Activated CD4-positive, alpha-beta T cell treated with anti-CD3 and anti-CD28 coated beads, Interleukin-2, amount 50 U/mL, for 24 hours (primary cell): ENCODE data around the gene RIPK4.

ENCODE experiments used
- DNase-seq, 2 donors: peaks; one replicate each; pipeline ENCODE4 v3.0.0-alpha.2; 2020; ENCODE audit warnings: low read depth in 1 of 2, low spot score in 1 of 2

The RIPK4 gene

DNA sequence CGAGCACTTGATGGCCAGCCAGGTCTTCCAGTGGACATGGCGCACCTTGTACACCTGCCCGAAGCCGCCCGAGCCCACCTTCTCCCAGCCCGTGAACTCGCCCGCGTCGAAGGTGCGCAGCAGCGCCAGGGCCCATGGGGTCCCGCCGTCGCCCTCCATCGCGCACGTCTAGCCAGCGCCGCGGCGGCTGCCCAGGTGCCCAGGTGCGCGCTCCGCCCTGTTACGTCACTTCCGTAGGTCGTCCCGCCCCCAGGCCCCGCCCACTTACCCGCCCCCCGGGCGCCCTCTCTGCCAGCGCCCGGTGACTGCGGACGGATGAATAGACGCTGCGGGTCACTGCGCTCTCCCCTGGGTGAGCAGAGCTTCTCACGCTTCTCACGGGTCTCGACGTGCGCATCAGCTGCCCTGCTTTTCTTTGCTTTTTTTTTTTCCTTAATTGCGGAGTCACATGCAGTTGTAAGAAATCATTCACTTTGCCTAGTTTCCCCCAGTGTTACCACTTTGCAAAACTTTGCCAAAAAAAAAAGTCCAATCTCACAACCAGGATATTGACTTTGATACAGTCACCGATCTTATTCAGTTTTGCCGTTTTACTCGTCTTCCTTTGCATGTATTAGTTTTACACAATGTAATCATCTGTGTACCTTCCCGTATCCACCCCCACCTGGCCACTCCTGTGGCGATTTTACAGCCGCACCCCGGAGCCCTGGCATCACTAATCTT is at the start of gene RIPK4:
TSS of gene RIPK4 (minus strand) at position 170 of the 723 bp plus-strand sequence. CDS start at position 159, 11 bp downstream.
- DNase-seq, result peak; percentile 38 to 39

DNA sequence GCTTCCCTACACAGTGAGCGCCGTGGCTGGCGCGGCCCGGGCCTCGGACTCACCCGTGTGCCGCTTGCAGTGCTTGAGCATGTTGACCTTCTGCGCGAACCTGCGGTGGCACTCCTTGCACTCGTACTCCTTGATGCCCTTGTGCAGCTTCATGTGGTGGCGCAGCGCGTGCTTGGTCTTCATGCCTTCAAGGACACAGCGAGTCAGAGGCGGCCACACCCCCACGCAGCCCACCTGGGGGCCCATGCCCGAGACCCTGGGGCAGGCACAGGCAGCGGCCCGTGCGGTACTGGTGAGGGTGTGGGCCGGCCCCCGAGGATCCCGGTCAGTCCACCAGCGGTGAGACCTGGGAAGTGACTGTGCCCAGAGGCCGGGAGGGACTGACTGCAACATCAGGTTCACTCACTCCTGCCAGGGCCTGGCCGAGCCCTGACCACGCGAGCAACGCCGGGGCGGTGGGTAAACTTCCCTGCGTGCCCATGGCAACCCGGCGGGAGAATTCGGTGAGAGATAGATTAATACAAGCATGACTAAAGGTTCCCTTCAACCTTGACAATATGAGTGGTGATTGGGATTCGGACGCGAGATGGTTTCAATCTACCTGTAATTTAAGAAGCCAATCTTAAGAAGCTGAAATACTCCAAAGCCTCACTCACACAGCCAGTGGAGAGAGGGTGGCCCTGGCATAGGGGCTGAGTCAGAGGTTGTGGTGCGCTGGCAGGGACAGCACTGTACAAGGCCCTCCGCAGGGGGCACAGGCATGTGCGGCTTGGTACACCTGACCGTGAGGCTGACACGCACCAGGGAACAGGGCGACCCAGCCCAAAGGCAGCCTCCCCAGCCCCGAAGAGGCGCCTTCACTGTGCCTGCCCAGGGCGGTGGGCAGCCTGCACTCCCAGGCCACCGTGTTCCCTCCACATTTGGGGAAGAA is 49.1 kb upstream of the RIPK4 start:
- DNase-seq, result no peak

DNA sequence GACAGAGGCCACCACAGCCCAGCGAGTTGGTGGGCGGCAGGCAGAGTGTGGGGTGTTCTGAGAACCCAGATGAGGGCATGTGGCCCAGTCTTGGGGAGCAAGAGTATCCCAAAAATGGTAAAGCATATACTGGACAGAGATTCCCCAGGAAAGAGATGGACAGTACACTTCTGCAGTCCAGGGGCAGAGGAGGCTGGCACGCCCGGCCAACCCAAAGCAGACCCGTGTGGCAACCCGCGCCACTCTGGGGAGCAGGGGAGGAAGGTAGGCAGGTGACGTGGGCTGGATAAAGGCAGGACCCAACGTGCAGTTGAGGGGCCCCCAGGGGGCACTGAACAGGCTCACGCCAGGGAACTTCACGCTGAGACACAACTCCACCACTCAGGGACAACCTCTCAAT is 46.4 kb upstream of the RIPK4 start:
- no peak for DNase-seq

DNA sequence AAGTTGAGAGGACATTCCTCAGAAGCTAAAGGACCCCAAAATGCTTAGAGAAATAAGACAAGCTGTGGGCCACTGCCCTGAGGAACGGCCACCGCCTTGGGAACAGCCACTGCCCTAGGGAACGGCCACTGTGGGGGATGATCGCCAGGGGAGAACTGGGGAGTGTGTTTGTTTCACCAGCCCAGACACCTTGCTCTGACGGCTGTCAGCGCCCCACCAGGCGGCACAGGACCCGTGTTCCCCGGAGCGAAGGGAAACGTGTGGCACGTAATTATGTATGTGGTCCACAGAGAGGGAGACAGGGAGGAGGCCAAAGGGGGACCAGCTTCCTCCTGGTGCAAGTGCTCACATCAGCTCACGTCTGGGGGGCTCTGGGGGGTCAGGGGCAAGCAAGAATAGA is 45.8 kb upstream of the RIPK4 start:
- DNase-seq, result no peak

DNA sequence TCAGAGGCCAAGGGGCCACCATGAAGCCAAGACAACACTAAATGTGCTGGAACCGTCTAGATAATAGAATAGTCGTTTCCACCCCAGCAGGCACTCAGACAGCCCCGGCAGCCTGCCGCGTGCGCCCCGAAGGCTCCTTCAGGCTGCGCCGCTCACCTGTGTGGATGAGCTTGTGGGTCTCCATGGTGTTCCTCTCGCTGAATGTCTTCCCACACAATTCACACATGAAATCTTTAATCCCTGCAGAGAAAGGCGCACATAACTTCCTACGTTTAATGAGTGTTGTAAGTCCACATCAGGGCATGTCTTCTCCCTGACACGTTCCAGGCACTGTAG is 43.7 kb upstream of the RIPK4 start:
- no peak for DNase-seq

DNA sequence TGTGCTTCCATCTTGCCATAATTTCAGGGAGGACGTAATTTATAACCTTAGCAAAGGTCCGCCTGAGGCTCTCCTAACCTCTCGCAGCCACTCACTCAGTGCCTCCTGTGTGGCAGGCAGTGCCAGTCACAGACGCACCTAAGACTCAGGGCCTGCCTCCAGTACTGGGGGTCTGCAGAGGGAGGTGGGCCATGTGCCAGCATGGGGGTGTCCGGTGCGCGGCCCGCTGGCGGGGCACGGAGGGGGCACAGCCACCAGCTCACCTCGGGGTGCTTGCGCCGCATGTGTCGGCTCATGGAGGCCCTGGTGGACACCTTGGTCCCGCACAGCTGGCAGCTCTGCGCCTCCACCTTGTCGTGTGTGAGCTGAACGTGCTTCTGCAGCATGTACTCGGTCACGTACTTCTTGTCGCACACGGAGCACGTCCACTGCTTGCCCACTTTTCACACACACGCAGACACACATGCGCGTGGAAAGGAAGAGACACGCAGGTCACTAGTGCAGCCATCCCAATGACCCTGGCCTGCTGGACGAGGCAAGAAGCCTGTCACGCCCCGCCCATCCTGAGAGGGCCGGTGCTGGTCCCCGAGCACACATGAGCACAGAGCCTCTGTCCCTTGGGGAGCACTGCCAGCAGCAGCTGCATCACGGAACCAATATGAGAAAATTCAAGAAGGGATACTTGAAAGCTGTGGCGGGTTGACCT is 43.2 kb upstream of the RIPK4 start:
- DNase-seq, result no peak

DNA sequence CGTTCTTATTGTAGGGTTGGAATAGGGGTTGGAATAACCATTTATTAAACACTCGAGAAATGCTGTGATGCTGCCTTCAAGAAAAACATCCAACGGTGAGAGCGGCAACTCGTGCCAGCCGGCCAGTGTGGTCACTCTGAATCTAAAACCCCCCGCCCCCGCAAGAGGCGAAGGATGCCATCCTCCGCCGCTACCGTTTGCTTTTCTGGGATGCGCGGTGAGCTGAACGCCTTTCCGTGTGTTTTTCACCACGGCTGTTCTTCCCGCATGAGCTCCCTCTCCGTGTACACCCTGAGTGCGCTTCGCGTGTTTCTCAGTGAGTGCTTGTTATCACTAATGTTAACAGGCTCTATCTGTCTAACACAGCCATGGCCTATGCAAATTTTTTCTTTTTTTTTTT is 42.0 kb upstream of the RIPK4 start:
- DNase-seq, result no peak

DNA sequence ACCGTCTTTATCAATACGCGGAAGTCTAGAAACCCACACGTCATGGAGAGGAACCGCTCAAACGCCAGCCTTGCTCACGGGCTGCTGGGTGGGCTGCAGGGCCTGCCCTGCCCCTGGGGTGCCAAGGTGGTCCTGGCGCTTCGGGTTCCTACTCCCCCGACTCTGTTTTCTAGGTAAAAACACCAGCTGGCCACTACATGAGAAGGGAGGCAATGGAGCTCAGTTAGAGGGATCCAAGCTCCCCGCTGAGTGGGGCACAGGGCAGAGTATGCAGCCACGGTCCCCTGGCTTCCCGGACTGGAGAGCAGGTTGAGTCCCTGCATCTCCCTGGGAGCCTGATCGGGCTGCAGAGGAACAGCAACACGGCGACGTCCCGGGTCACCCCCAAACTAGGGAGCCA is 41.2 kb upstream of the RIPK4 start:
- no peak for DNase-seq

DNA sequence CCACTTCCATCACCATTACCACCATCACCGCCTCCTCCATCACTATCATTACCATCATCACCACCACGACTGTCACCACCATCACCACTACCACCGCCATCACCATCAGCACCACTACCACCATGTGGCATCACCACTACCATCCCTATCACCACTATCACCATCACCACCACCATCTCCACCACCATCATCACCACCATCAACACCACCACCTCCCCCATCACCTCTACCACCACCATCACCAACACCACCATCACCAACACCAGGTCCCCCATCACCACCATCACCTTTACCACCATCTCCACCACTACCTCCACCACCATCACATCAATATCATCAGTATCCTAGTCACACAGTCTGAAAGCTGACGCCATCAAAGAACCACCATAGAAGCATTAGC is 39.9 kb upstream of the RIPK4 start:
- no peak for DNase-seq

DNA sequence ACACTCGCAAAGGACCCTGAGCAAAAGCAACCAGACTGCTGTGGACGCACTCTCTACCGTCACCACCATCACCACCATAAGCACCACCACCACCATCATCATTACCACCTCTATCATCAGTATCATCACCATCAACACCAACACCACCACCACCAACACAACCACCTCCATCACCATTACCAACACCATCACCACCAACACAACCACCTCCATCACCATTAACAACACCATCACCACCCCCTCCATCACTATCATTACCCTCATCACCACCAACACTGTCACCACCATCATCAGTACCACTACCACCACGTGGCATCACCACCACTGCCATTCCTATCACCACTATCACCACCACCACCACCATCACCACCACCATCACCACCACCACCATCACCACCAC is 38.8 kb upstream of the RIPK4 start:
- DNase-seq, result no peak

DNA sequence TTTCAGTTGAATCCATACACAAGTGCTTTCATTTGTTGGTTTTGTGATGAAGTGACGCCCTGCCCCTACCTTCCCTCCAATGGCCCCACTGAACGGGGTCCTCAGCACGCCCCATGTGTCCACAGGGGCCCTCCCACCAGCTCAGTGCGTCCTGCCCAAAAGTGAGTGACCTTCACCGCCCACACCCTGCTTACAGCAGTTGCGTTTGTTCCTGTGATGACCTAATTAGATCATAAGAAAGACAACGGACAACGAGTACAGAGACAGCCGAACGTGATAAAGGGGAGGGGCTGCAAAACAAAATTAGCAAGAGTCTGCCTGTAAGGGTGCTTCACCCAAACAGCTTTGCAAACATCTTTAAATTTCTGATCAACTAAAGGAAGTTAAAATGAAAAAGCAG is 38.2 kb upstream of the RIPK4 start:
- no peak for DNase-seq

DNA sequence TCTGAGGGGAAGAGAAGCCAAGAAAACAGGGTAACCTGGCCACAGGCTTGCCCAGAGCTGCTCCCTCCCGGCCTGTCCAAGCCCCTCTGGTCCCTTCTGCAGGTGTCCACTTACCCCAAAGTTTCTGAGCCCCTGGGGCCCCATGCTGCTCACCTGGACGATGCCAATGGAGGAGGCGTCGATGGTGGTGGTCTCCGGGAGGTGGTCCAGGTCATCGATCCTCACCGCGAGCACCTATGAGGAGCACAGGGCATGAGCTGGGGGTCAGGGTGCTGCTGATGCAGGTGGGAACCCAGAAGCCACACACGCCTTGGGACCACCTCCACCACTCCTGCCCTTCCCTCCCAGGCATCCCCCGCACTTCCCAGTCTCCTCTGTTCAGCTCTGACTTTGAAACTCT is 37.5 kb upstream of the RIPK4 start:
- no peak for DNase-seq

DNA sequence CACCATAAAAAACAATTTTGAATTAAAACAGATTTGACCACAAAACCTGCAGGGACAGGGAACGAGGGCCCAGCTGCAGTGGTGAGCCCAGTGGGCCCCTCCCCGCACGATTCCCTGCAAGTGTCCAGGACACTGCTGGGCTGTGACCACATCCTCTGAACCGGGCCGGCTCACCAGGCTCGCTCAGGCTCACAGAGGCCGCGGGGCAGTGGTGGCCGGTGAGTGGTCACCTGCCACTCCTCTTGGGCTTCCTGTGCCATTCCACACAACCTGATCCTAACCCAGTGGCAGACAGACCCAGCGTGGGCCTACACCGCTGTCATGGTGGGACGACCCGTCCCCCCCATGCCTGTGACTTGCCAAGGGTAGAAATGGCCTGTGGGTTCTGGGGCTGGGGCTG is 36.5 kb upstream of the RIPK4 start:
- no peak for DNase-seq

DNA sequence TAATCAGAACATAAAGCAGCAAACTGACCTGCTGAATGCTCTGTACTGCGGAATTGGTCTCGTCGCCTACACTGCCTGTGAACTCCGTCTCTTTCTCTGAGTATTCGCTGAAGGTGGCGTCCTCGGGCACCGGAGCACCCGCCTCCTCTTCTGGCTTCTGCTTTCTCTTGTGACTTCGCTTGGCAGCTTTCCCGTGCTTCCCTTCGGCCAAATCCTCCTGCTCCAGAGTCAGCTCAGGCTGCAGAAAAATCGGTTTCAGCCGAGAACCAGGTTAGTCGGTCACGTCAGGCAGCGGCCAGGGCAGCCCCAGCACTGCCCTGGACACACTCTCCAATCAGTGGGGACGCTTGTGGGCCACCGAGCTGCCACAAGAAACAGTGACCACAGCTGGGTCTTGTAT is 35.8 kb upstream of the RIPK4 start:
- DNase-seq, result no peak

DNA sequence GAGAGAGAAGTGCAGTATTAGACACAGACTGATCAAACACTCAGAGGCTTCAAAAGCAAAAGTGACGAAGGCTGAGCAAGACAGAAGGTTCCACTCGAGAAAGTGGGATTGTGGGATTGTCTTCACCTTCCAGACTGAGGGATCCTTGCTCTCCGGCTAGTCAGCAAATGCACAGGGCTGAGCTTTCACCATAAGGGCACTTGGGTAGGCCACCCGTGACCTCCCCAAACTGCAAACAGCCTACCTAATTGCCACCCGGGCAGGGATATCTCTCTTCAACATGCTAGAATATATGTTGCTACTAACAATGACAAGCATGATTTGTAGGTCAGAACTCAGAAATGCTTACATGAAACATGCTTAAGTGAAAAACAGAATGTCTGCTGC is 35.3 kb upstream of the RIPK4 start:
- no peak for DNase-seq

DNA sequence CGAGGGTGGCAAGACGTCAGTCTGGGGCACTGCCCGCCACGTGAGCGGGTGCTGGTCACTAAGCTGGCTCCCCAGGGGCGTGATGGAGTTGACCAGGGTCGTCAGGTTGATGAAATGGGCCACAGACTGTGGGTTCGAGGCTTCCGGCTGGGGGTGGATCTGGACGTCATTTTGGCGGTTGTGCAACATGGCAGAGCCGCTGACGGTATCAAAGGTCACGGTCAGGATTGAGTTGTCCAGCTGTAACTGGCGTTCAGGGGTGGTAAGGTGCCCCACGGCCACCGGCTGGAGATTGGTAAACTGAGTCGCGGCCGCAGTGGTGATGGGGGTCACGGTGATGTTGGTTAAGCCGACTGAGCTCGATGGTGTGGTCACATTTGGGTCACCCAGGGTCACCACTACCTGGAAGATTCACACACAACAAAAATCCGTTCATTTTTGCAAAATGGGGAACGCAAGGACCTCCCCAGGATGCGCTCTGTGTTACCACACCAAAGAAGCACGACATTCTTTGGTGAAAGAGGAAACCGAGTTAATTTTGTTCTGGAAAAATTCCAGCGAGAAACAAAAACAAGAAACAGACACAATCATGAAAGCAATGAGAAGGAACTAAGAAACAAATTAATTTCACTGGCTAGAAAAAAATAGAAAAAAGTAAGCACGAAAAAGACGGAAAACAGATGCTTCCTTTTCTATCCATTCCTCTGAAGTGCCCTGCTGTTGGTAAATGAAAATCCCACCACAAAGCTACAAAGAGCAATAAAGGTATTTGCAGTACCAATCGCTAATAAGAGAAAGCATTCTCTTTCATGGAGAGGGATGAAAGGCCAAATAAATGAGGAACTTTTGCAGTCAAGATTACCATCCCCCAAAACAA is 34.7 kb upstream of the RIPK4 start:
- DNase-seq, result no peak

DNA sequence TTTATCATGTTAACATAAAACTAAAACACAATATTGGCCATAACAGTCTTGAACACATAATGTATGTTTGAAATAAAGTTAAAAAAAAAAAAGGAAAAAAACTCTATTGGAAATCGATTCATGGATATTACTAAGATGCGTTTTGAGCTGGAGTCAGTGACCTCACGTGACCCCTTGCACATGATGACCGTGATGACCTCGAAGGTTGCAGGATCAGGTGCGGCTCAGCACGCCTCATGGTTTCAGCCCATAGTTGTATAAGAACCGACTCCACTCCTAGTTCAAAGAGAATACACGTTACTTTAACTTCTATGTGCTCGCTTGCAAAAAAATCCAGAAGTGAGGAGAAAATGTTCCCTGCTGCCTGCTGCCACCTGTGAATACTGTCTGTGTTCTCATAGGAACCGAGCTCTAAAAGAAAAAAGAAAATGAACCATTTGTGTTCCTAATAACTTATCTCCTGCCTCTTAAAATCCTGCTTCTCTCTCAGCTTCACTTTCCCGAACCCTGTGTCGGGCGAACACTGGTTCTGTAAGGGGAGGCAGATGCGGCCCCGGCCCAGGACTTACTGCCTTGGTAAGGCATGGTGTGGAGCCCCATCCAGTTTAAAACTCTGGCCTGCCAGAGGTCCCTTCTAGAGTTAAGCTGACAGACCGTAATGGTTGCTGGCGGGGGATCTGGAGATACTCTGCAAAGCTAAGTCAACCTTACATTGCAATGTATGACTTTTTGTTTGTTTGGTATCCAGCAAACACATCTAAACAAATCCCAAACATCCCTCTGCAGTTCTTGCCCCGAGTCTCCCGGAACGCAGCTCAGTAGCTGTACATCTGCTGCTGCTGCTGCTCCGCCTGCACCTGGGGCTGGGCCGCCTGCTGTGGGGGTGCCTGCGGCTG is 33.8 kb upstream of the RIPK4 start:
- no peak for DNase-seq

DNA sequence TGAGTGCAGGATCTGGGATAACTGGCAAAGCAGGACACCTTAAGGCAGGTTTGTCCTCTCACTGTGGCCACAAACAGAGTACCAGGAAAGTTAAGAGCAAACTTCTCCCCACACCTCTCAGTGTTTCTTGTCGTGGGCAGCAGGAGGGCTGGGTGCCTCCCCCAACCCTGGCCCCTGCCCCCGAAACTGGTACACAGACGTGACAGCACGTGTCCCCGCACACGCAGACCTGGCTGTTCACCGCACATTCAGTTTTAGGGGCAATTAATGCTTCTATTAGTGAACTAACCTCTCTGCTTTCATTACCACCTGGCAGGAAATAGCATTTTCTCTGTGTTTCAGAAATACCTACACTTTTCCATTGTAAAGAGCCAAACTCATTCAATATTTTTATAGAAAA is 32.9 kb upstream of the RIPK4 start:
- no peak for DNase-seq

DNA sequence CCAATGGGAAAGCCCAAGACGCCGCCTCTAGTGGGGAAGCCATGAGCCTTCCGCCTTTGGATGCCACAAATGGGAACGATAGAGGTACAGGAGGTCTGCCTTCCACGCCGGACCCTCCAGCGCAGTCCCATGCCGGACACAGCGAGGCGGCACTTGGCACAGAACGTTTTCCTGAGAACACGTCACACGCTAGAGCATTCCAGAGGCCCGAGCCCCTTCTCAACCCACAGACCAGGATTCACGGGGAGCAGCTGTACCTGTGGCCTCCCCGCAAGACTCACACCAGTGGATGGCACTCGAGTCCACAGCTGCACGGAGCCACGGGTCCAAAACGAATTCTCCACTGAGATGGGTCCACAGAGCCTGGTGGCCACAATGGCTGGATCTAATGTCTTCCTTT is 31.5 kb upstream of the RIPK4 start:
- DNase-seq, result no peak

DNA sequence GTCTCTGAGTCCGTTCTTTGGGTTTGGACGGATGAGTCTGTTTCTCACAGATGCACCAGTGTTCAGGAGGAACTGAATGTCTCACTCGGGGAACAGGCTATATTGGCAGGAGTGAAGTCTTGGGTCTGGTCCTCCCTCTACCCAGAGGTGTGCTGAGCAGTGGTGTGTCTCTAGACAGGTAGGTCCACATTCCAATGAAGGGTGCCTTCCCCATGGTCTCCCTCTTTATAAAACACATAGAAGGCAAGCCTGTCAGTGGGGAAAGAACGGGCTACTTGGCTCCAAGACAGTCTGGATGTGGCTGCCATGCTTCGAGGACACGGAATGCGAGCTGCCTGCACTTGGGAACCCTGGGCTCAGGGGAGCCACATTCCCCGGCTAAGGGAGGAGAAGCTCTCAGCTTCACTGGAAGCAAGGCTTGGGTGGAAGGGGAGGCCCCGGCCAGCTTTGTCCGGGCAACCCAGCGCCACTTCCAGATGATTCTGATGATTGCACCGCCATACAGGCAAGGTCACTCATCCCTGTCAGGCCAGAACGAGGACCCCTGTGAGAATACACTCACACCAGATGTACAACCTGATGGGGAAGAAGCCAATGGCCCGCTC is 29.7 kb upstream of the RIPK4 start:
- no peak for DNase-seq
